ENCODE measurements around the gene ZNF438.
"Not testable (repeated sequence)": the region's sequence is repeated elsewhere in the genome, so short reads cannot be mapped to it uniquely, and the experiment has no call there.

Gene ZNF438

GRCh38 chr10:30821261-30821993 is 210.2 kb downstream of the ZNF438 start:
- no peak for DNase-seq

- no peak for DNase-seq
Measured at GRCh38 chr10:30820261-30820991, 211.2 kb downstream of the ZNF438 start.

DNA sequence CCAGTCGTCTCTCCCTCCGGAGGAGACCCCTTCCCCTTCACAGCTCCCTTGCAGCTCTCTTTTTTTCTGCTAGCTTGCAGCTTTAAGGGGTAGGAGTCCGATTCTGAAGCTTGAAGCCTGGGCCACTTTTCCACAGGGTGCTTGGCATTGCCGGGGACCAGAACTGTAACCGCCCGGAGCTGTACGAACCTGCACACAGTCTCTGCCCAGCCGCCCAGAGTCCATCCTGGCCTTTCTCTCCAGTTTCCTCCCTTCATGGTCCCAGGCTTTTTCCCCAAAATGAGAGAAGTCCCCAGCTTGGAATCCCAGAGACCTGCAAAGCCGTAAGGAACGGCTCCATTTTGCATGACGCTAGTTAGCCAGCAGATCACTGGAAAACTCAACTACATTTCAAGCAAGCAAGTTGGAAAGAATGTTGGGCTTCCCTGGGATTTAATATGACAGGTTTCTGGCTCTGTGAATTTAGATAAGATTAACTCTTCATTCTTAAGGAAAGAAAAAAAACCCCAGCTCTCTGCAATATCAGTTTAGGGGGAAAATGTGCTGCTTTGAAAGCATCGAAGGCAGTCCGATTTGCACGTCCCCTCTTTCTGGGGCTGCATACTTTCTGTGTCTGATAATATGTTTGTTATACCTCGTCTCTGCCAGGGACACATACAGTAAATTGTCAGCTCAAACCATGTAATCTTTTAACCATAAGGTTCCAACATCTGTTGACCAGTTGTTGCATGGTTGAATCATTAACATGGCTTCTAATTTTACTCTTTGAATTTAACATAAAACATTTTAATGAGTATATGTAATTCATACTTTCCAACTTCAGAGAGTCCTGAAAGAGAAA is 212.1 kb downstream of the ZNF438 start:
- no peak for DNase-seq

GRCh38 chr10:30818854-30819253 is 212.8 kb downstream of the ZNF438 start:
- DNase-seq: no peak

GRCh38 chr10:30818010-30818660 is 213.5 kb downstream of the ZNF438 start:
- no peak for DNase-seq

DNA sequence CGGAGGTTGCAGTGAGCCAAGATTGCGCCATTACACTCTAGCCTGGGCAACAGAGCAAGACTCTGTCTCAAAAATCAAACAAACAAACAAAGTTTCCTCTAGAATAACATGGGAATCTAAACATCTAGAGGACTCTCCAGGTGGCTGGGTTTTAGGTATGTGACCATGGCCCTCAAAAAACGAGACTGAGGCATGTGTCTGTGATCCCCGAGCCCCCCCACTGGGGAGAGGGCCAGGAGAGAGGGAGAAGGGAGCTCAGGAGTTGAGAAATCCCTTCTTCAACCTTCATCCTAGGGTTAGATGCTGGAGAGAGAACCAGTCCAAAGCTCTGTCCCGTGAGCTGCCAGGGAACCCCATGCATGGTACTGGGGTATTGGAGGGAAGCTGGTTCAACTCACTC is 214.1 kb downstream of the ZNF438 start:
- no peak for DNase-seq

- no peak for DNase-seq
Measured at GRCh38 chr10:30816820-30817171, 214.9 kb downstream of the ZNF438 start.

DNA sequence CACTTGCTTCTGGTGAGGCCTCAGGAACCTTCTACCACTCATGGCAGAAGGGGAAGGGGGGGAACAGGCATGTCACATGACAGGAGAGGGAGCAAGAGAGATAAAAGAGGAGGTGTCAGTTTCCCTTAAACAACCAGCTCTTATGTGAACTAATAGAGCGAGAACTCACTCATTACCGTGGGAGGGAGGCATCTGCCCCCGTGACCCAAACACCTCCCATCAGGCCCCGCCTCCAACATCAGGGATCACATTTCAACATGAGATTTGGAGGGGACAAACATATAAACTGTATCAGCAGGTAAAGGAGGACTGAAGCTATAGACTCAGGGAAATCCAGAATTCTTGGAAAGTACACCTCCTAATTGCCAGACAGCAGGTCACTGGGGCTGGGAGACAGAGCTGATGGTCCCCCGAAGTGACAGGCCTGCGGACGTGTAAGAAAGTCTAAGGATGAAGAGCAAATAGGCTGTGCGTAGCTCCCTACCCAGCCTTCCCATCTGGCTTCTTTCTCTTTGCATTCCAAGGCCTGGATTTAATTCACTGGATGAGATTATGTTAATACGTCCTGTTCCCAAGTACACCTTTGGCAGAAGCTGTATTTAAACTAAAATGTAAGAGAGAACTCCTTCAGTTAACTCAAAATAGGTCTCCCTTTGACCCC is 215.4 kb downstream of the ZNF438 start:
- no peak for DNase-seq

- no peak for DNase-seq
Measured at GRCh38 chr10:30813872-30814481, 217.7 kb downstream of the ZNF438 start.

DNA sequence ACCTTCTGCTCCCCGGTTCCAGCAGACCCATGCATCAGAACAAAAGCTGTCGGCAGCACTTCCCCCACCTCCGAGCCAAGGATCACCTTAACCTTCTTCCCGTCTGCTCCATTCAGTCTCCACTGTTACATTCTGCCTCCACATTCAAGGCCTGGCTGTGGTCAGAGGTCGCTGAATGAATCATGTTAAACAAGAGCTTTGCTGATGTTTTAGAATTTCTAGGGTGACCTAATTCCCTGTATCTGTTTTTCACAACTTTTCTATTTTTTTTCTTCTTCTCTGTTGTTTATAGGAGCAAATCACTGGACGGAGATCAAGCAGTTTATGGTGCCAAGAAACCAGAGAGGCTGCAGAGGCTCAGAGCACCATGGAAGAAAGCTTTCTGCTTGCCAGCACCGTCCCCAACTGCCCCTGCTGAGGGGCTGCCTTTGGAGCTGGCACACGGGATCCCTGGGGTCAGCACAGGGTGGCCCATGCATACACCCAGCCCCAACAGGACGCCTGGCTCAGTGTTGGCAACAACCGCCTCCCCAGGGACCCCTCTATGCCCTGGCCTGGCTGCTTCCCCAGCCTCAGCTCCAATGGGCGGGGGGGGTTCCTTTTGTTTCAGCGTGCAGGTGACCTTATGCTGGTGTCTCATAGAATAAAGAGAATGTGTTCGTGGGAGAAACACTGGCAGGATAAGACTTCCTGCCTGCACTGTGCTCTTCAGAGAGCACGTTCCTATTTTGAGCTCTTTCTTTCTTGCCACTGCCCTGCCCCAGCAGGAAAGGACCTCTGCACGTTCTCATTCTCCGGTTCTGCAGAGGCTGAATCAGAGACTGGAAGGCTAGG is 219.4 kb downstream of the ZNF438 start:
- no peak for DNase-seq

DNA sequence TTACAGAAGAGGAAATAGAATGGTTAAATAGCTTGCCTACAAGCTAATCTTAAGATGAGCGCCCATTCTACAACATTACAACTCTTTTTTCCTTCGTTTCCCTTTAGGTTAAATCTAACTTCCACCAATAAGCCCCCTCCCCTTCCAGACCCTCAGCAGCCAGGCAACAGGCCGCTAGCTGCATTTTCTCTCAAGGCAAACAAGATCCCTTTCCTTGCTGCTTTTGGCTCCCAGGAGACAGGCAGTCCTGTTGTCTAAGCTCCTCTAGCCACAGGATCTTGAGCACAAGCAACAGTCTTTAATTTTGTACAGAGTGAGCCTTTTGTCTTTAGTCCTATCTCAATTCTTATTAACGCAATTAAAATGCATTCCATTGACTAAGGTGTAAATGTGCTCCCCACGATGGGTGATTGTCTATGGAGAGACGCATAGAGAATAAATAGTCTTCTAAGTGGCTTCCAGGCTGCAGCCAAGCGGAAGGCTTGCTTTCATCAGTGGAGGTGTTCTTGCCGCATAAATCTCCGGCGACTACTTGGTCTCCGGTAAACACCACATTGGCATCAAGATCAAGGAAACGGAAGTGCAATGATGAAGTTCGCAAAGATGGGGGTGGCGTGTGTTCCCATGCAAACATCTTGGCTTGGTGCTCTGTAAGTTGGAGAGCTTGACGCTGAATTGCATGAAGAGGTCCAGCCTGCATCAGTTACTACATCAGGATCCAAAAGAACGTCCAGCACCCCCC is 220.2 kb downstream of the ZNF438 start:
- no peak for DNase-seq

DNA sequence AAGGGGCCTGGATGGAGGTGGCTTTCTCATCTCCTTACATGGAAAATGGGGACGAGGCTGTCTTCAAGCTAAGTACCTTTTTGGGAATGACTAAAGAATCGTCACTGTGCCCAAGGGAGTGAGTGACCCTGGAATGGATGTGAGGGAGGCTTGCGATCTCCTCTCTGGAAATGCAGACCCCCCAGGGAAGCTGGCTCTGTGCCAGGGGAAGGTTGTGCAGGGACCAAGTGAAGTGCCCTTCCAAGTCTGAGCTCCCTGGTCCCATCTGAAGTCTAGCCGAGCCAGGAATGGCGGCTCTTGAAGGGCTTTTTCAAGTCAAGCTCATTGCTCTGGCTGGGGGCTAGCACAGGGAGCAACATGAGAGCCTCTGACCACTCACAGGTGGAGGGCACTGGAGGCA is 221.2 kb downstream of the ZNF438 start:
- DNase-seq: no peak

DNA sequence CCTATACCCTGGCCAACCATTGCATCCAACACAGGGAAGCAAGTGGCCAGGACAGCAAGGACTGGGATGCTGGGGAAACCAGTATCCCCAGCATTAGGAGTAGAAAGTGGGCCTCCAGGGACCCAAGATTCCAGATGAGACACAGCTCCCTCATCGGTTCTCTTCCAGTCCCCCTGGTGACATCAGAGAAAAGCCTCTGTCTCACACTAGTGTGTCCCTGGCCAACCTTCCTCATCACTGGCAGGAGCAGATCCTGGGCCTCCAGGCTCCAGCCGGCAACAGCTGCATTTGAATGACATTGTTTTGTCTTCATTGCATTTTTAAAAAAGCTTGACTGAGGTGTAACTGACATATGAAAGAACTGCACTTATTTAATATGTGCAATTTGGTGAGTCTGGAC is 224.8 kb downstream of the ZNF438 start:
- DNase-seq: no peak

- no peak for DNase-seq
Measured at GRCh38 chr10:30805061-30805460, 226.6 kb downstream of the ZNF438 start.

- no peak for DNase-seq
Measured at GRCh38 chr10:30804478-30805055, 227.1 kb downstream of the ZNF438 start.

- DNase-seq: no peak
Measured at GRCh38 chr10:30803892-30804322, 227.8 kb downstream of the ZNF438 start.

GRCh38 chr10:30803058-30803457 is 228.6 kb downstream of the ZNF438 start:
- DNase-seq: no peak

- no peak for DNase-seq
Measured at GRCh38 chr10:30800368-30800767, 231.3 kb downstream of the ZNF438 start.

DNA sequence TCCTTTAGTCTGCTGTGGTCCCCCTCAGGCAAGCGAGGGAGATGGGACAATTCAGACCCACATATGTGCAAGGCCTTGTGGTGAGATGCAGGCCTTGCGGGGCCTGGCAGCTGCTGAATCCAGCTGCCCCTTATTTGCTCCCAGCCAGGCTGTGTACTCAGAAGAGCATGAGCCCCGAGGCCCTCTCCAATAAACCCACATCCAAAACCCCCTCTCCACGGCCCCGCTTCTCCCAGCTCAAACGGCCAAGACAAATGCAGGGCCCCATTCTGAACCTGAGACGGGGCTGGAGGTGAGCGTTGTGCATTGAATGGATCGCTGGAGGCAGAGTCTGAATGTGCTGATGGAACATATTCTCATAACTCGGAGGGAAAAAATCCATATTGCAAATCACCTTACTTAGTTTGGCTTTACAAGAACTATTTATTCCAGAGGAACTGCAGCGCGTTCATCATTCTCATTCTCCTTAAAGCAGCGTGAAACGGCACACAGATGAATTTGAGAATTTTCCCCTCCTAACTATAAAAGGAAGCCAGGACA is 232.9 kb downstream of the ZNF438 start:
- DNase-seq: no peak

- not testable (repeated sequence) for DNase-seq
Measured at GRCh38 chr10:30795024-30795423, 236.6 kb downstream of the ZNF438 start.

Data from CD4-positive, alpha-beta T cell treated with Interleukin-6 for 4 hours (primary cell).